ENCODE measurements around the gene KLF3. TPM values are rescaled to one million over a fixed set of nuclear protein-coding genes. Genes with fewer than 3 reads are reported as not detected.
"Not testable (repeated sequence)": the region's sequence is repeated elsewhere in the genome, so short reads cannot be mapped to it uniquely, and the experiment has no call there.

KLF3 gene
- 100 to 1,000 TPM; 146 to 153 TPM for total RNA-seq
- long read RNA-seq, full-length matches to known transcripts, result 41 of 108 reads
- long read RNA-seq, partial matches to known transcripts, result 62 of 108 reads
- long read RNA-seq, other reads (novel, unspliced or antisense), result 5 of 108 reads

- intact Hi-C loops (cut with DNase I, micrococcal nuclease), result no loop called here
- ATAC-seq (peak; percentile 64), DNase-seq (peak; percentile 94 to 95)
Observed at GRCh38 chr4:38663801-38664705, at the start of gene KLF3. Gene KLF3, plus strand, starts transcription at chr4:38664199. Its CDS starts 16,427 bp downstream, at chr4:38680626.

DNA sequence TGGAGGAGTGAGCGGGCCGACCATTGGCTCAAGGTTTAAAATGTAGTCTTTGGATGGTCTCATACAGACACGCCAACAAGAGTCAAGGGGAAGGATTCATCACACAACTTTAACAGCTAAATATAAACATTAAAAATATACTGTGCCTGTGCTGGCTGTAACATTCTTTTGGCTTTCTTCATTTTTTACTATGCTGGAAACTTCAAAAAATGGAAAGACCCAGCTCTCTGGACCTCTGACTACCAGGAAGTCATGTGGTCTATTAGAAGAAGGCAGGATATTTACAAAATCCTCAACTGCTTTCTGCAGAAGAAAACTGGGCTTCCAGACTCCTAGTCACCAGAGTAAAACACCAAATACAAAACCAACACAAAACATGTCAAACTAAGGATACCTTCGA, 49.8 kb upstream of the KLF3 start:
- ATAC-seq (no peak), DNase-seq (no peak)
- intact Hi-C loops (cut with DNase I, micrococcal nuclease), result no loop called here

DNA sequence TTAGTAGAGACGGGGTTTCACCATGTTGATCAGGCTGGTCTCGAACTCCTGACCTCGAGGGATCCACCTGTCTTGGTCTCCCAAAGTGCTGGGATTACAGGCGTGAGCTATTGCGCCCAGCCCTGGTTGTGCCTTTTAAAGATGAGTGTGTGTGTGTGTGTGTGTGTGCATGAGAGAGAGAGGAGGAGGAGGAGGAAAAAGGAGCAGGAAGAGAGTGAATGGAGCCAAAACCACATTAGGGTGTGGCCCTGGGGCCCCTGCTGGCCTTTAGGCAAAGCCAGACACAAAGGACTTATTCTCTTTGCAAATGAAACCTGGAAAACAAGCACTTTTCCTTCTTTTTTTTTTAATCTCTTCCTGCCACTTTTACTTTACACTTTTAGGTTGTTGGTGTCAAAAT, 48.2 kb upstream of the KLF3 start:
- peak; percentile 23 to 57 for DNase-seq
- intact Hi-C loops (cut with DNase I, micrococcal nuclease), result no loop called here

DNA sequence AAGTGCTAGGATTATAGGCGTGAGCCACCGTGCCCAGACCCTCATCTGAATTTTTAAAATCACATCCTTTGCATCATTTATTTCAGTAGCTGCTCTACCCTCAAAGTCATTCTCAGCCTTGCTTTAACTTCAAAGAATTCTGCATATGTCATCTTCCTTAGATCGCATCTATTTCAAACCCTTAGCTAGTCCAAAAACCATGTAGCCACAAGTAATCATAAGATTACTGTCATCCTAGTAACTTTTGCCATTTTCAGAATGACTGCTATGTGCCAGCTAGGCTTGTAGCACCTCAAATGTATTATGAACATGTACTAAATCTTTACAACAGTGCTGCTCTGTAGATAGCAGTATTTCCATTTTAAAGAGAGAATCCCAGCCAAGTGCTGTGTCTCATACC, 45.5 kb upstream of the KLF3 start:
- DNase-seq (no peak), ATAC-seq (no peak)

More for the DNA sequence above, 48.2 kb upstream of the KLF3 start:
- peak; percentile 49 for ATAC-seq

GRCh38 chr4:38619316-38619715, 44.7 kb upstream of the KLF3 start:
- ATAC-seq, result no peak
- DNase-seq, result no peak
- intact Hi-C loops (cut with DNase I, micrococcal nuclease), result no loop called here

More for the DNA sequence above, 45.5 kb upstream of the KLF3 start:
- intact Hi-C loops (cut with DNase I, micrococcal nuclease), result no loop called here

- ATAC-seq, result peak; percentile 38
- intact Hi-C loops (cut with DNase I, micrococcal nuclease), result no loop called here
- no peak for DNase-seq
Observed at GRCh38 chr4:38620065-38620464, 43.9 kb upstream of the KLF3 start.

DNA sequence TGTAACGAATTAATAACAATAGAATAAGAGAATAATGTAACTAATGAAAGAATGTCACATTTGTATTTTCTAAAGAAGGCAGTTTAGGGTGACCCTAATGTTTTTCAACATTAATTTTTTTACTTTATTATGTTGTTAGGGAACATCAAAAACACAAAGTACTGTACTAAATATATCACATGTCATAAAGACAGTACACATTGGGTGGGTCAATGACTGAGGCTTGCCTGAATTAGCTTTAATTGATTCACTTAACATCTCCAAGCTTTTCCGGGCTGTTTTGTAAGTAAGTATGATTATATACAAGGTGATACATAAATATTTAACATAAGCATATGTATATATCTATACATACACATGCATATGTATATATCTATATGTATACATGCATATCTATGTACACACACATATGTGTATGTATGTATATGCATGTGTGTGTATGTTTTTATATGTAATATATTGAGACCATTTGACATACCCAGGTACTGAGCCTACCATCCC, 43.4 kb upstream of the KLF3 start:
- intact Hi-C loops (cut with DNase I, micrococcal nuclease), result no loop called here
- DNase-seq (no peak), ATAC-seq (no peak)

DNA sequence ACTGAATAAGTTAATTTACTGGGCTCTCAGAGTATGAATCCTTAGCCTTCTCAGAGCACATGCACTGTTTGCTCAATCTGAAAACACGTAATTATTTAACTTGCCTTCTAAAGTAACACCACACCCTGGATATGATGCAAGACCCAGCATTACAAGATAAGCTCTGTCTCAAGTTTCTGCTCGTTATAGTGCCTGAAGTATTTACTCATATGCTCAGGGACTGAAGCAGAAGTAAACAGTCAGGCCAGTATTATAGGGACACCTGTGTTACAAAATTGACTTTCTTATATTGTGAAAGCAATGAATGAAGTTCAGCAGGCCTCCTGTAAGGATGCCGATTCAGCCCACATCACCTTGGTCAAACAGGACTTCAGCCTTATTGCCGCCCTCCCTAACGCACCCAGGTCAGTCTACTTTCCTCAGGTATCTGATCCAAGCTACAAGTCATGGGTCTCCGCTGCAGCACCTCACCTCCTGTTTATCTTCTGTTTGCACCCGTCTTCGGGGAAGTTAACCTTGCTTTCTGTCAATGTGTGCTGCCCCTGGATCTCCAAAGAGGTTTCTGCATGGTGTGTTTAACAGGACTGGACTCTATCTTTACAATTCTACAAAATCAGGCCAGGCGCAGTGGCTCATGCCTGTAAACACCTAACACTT, 42.8 kb upstream of the KLF3 start:
- DNase-seq (peak; percentile 58 to 81), ATAC-seq (peak; percentile 83)
- intact Hi-C loops (cut with DNase I, micrococcal nuclease), result no loop called here

- no peak for DNase-seq
- ATAC-seq, result peak; percentile 28
- intact Hi-C loops (cut with DNase I, micrococcal nuclease), result no loop called here
Observed at GRCh38 chr4:38621831-38622230, 42.2 kb upstream of the KLF3 start.

DNA sequence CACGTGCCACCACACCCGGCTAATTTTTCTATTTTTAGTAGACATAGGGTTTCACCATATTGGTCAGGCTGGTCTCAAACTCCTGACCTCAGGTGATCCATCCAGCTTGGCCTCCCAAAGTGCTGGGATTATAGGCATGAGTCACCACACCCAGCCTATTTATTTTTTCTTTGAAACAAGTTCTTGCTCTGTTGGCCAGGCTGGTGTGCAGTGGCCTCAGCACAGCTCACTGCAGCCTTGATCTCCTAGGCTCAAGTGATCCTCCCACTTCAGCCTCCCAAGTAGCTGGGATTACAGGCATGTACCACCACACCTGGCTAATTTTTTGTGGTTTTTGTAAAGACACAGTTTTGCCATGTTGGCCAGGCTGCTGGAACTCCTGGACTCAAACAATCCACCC, 41.7 kb upstream of the KLF3 start:
- ATAC-seq; intact Hi-C loops (cut with DNase I, micrococcal nuclease); DNase-seq: not testable (repeated sequence)

- ATAC-seq (no peak), DNase-seq (no peak)
- intact Hi-C loops (cut with DNase I, micrococcal nuclease), result no loop called here
Observed at GRCh38 chr4:38623260-38623659, 40.7 kb upstream of the KLF3 start.

GRCh38 chr4:38624311-38624710, 39.7 kb upstream of the KLF3 start:
- DNase-seq, result no peak
- intact Hi-C loops (cut with DNase I, micrococcal nuclease), result no loop called here
- ATAC-seq, result no peak

GRCh38 chr4:38625508-38625907, 38.5 kb upstream of the KLF3 start:
- DNase-seq (no peak), ATAC-seq (no peak)
- intact Hi-C loops (cut with DNase I, micrococcal nuclease), result no loop called here

DNA sequence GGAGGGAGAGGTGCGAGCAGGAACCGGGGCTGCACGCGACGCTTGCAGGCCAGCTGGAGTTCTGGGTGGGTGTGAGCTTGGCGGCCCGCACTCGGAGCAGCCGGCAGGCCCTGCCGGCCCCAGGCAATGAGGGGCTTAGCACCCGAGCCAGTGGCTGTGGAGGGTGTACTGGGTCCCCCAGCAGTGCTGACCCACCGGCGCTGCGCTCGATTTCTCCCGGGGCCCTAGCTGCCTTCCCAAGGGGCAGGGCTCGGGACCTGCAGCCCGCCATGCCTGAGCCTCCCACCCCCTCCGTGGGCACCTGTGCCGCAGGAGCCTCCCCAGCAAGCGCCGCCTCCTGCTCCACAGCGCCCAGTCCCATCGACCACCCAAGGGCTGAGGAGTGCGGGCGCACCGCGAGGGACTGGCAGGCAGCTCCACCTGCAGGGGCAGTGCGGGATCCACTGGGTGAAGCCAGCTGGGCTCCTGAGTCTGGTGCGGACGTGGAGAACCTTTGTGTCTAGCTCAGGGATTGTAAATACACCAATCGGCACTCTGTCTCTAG, 37.0 kb upstream of the KLF3 start:
- DNase-seq; intact Hi-C loops (cut with DNase I, micrococcal nuclease); ATAC-seq: not testable (repeated sequence)

- ATAC-seq (no peak), DNase-seq (no peak)
- intact Hi-C loops (cut with DNase I, micrococcal nuclease), result no loop called here
Observed at GRCh38 chr4:38630519-38630918, 33.5 kb upstream of the KLF3 start.

DNA sequence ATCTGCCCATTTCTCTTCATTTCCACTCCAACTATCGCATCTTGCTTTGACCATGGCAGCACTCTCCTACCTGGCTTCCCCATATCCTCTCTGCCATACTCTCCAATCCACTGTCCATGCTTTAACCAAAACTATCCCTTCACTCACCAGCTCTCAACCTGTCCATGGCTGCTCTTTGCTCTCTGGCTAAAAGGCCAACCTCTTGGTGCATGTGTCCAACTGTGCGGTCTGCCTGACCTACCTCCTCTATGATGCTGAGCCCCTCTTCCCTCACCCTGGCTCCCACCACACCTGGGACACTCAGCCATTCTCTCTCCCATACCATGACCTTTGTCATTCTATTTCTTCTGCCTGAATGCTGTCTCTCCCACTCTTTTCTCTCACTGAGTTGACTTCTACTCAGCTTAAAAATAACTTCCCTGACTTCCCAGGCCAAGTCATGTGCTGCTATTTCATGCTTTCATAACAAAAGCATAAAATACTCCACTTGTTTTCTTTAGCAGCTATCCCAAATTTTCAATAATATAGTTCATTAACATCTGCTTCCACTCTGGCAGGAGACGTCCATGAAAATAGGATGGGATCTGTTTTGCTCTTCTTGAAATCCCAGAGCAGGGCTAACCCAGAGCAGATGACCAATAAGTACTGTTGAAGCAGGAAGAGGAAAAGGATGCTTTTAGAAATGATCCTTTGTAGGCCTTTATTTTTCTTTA, 29.8 kb upstream of the KLF3 start:
- DNase-seq (no peak), ATAC-seq (no peak)
- intact Hi-C loops (cut with DNase I, micrococcal nuclease), result no loop called here

- intact Hi-C loops (cut with DNase I, micrococcal nuclease), result no loop called here
Observed at GRCh38 chr4:38639242-38639641, 24.8 kb upstream of the KLF3 start.

DNA sequence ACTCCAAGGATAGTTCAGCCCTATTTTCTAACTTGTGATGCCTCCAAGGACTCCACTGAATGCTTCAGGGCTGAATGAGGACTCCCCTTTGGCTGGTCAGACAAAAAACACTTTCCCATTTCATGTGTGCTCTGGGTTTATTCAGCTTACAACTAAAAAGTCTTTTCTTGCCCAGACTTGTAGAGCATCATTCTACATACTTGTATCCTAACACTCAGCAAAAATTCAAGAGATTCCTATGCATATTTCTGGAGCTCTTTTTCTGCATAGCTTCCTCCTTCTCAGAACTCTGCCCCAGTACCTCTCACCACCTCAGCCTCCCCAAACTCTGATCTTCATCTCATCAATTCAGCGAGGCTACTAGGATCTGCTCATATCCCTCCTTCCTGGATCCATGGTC, 22.2 kb upstream of the KLF3 start:
- intact Hi-C loops (cut with DNase I, micrococcal nuclease), result no loop called here
- no peak for DNase-seq
- ATAC-seq, result no peak

More at GRCh38 chr4:38639242-38639641, 24.8 kb upstream of the KLF3 start:
- ATAC-seq (no peak), DNase-seq (no peak)

DNA sequence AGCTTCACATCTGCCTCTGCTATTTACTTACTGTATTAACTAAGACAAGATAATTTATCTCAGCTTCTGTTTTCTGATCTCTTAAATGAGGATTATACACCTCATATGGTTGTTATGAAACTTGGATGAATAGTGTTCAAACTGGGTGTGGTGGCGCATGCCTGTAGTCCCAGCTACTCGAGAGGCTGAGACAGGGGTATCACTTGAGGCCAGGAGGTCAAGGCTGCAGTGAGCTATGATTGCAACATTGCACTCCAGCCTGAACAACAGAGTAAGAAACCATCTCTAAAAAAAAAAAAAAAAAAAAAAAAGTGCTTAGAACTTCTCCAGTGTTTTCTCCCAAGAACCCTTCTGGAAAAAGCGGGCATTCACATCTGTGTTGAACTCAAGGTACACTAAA, 19.8 kb upstream of the KLF3 start:
- no peak for DNase-seq
- intact Hi-C loops (cut with DNase I, micrococcal nuclease), result no loop called here
- no peak for ATAC-seq
